Type B pancreatic cell (in vitro differentiated cells): Measurements from ENCODE around the gene HGS. TPM values are rescaled to one million over a fixed set of nuclear protein-coding genes. Genes with fewer than 3 reads are reported as not detected.

ENCODE experiments used
- DNase-seq: peaks from one replicate; pipeline ENCODE4 v3.0.0; 2021; ENCODE audit warnings: mixed read lengths; ENCODE audit not compliant: unreplicated experiment; ENCODE audit errors: extremely low spot score
- H3K27ac Mint-ChIP-seq: 2 replicates; pipeline ENCODE4 v1.8.0; 2021; ENCODE audit warnings: mild to moderate bottlenecking, mixed read lengths
- H3K27me3 Mint-ChIP-seq: 2 replicates; pipeline ENCODE4 v1.8.0; 2021; ENCODE audit warnings: mixed read lengths
- H3K36me3 Mint-ChIP-seq: 2 replicates; pipeline ENCODE4 v1.8.0; 2021; ENCODE audit warnings: mixed read lengths
- H3K4me1 Mint-ChIP-seq: one replicate; pipeline ENCODE4 v1.8.0; 2021; ENCODE audit warnings: mixed read lengths; ENCODE audit not compliant: unreplicated experiment
- H3K4me3 Mint-ChIP-seq: 2 replicates; pipeline ENCODE4 v1.8.0; 2021; ENCODE audit warnings: mild to moderate bottlenecking, mixed read lengths
- H3K9me3 Mint-ChIP-seq: 2 replicates; pipeline ENCODE4 v1.8.0; 2021; ENCODE audit warnings: mixed read lengths
- CTCF ChIP-seq: fragments of 200-600 bp; sonication (generic); conservative IDR thresholded peaks from 2 replicates; pipeline ENCODE4 v1.5.0; 2021; ENCODE audit warnings: antibody characterized with exemption, mild to moderate bottlenecking
- total RNA-seq: library from RNA; stranded (reverse); gene quantifications from 2 replicates; pipeline ENCODE4 v1.2.1, GENCODE V29; 2021; ENCODE audit warnings: low replicate concordance

The HGS gene
- total RNA-seq, 1 donor from 2014 or later: 115 TPM

DNA sequence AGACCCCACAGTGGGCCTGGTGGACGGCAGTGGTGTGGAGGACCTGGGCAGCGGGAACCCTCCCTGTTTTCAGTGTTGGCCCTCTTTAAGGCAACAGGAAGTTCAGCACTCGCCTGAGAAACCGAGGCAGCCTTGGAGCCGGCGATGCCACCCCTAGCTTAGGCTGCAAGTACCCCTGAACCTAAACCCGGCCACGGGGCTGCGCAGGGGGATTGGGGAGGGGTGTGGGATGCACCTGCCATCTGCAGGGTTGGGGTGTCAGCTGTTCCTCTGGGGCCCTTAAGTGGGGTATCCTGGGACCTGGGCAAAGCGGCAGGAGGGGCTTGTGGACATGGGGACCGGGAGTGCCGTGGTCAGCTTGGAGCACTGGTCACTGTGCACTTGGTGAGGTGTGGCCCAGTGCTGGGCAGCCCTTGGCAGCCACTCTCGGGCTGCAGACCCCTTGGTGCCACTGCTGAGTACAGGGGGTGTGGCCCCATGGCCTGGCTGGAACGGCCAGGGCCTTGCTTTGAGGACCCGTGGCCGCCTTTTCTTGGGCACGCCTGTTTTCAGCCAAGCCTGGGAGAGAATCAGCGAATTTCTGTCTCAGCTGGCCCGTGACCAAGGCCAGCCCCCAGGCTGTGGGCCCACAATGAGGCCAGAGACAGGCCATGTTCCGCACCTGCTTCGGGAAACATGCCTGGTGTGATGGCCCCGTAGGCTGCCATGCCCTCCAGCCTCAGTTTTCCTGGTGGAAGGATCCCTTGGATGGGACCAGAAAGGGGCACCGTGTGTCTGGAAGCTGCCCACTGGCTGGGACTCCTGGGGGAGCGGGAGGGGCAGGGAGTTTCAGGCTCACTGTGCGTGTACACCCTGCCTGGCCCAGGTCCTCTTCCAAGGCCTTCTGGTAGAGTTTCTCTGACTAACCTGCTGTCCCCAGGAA is 24.2 kb downstream of the HGS start:
- no peak overlapping the region for H3K4me3 Mint-ChIP-seq
- peaks cover 8% of the 10 kb centered on the region for H3K27me3 Mint-ChIP-seq
- H3K36me3 Mint-ChIP-seq: peaks cover 8% of the 10 kb centered on the region
- H3K27ac Mint-ChIP-seq: no peak overlapping the region
- H3K9me3 Mint-ChIP-seq: no peaks in the 10 kb centered on the region
- no peak for TF ChIP-seq CTCF
- DNase-seq: no peak
- H3K4me1 Mint-ChIP-seq: peaks cover 8% of the 10 kb centered on the region

GRCh38 chr17:81708739-81709185 is 25.0 kb downstream of the HGS start:
- no peak for TF ChIP-seq CTCF
- peak overlapping the region; percentile 67 for H3K27ac Mint-ChIP-seq
- DNase-seq: no peak
- H3K4me3 Mint-ChIP-seq: peak overlapping the region; percentile 55
- no peaks in the 10 kb centered on the region for H3K9me3 Mint-ChIP-seq
- H3K4me1 Mint-ChIP-seq: peaks cover 8% of the 10 kb centered on the region
- H3K36me3 Mint-ChIP-seq: peaks cover 8% of the 10 kb centered on the region
- H3K27me3 Mint-ChIP-seq: peaks cover 8% of the 10 kb centered on the region

DNA sequence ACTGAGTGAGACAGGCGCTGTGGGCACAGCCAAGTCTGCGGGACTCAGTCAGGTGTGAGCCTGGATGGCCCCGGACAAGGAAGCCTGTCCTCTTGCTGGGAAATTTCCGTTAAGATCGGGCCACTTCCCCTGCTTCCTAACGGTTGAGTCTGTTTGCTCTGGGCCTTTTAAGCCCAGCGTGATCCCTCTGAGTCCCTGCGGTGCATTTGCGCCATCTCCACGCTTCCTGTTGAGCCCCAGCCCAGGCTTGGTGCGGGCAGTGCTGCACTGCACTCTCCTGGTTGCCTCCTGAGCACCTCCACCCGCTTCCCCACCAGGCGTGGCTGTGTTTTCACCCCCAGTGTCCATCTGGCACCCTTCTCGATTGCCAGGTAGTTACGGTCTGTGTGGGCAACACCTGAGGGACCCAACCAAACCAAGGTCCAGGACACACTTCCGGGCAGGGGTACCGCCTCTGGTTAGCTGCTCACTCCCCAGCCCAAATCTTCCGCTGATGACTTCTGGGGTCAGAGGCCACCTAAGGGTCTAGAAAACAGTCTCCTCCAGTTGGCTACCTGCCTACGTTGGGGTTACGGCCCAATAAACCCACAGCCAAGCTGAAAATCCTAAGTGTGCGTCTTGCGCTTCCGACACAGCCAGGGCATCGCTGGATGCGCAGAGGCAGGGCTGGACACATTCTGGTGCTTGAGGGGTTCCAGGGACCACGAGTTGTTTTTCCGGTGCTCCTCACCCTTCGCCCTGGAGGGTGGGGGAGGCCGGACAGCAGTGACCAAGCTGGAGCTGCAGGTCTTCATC is 26.9 kb downstream of the HGS start:
- TF ChIP-seq CTCF: no peak
- H3K27ac Mint-ChIP-seq: no peak overlapping the region

DNA sequence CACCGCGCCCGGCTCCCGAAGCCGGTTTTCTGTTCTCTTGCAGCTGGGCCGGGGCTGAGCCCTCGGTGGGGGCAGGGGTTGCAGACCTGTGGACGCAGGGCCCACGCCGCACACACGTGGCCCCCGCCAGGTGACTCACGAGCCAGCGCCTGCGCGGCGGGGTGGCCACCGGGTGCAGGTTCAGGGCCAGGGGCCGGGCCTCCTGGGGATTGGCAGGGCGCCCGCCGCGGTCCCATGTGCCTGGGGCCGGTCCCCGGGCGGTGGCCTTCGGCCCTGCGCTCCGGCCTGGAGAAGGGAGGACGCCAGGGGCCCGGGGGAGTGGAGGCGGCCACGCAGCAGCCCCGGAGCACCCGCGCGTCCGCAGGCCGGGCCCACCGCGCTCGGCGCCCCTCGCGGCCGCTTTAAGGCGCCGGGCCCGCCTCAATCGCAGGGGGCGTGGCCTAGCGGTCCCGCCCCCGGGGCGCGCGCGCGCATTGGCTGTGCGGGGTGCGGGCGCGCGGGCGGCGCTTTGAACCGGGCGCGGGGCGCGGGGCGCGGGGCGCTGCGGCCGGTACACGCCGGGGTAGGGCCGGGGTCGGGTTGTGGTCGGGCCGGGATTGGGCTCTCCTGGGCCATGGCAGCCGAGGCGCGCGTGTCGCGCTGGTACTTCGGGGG is 28.1 kb downstream of the HGS start, which contains the start of gene SLC25A10:
Gene SLC25A10 (plus strand): TSS at position 471 of the 654 bp plus-strand sequence. CDS start 143 bp downstream, at position 614.
- peak within 1 kb of the TSS; percentile 95 for H3K27ac Mint-ChIP-seq
- peak; percentile 30 for TF ChIP-seq CTCF
- no peak for DNase-seq
- H3K36me3 Mint-ChIP-seq: no peaks in the 10 kb centered on the region
- H3K27me3 Mint-ChIP-seq: peaks cover 8% of the 10 kb centered on the region
- no peaks in the 10 kb centered on the region for H3K9me3 Mint-ChIP-seq
- H3K4me3 Mint-ChIP-seq: peak within 1 kb of the TSS; percentile 94
- peaks cover 8% of the 10 kb centered on the region for H3K4me1 Mint-ChIP-seq

More for the DNA sequence above, 26.9 kb downstream of the HGS start:
- Mint-ChIP-seq H3K9me3 (no peaks in the 10 kb centered on the region), H3K27me3 (peaks cover 8% of the 10 kb centered on the region), H3K4me3 (peak overlapping the region; percentile 73), H3K4me1 (peaks cover 8% of the 10 kb centered on the region), H3K36me3 (peaks cover 3% of the 10 kb centered on the region)
- DNase-seq: no peak

DNA sequence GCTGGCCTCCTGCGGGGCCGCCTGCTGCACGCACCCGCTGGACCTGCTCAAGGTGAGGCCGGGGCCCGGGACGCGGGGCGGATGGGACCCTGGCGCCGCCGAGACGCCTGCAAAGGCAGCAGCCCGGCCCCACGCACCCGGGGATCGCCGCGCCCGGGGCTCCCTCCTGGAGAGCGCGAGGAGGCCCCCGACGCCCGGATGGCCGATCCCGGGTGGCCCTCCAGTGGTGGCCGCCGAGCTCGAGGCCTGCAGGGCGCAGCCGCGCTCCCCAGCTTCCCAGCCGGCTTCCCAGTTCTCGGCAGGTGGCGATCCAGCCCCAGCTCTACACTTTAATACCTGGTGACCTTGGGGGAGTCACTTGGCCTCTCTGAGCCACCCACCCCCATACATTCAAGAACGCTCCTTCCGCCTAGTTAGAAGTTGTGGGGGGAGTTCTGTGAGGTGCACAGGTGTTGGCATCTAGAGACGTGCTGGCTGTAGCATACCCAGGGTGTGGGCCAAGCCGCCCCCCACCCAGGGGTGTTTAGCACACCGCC is 28.7 kb downstream of the HGS start:
- H3K4me3 Mint-ChIP-seq: peak overlapping the region; percentile 94
- H3K27ac Mint-ChIP-seq: peak overlapping the region; percentile 95
- no peaks in the 10 kb centered on the region for H3K9me3 Mint-ChIP-seq
- DNase-seq: no peak
- H3K4me1 Mint-ChIP-seq: peaks cover 8% of the 10 kb centered on the region
- H3K36me3 Mint-ChIP-seq: no peaks in the 10 kb centered on the region
- peaks cover 8% of the 10 kb centered on the region for H3K27me3 Mint-ChIP-seq
- TF ChIP-seq CTCF: peak; percentile 27
